ENCODE data around the gene BTBD2. TPM values are rescaled to one million over a fixed set of nuclear protein-coding genes. Genes with fewer than 3 reads are reported as not detected.
A peak's percentile ranks its signal among the peaks of the same experiment; 100 is the strongest.

The BTBD2 gene
- total and polyA plus RNA-seq, 2 of the 8 experiments (the other 6 are each of a cell fraction or from before 2014, with no cell fraction given): 91.7 to 92.3 TPM

- H2BK20ac ChIP-seq (ENCODE audit: low read length): no peak overlapping the region
- H3K4me2 ChIP-seq (ENCODE audit: insufficient read depth in 1 of 2, low read depth in 2 of 2, low read length in 2 of 2): peak overlapping the region; percentile 29 to 72; a peak in 1 of 4 replicates
- 0 out of 2 replicates have a peak overlapping the region, but pooled peaks have one; percentile 72 for H2BK15ac ChIP-seq (ENCODE audit: low read length)
- no peaks in the 10 kb centered on the region for H3K23me2 ChIP-seq (ENCODE audit: low read depth, low read length)
- no peak overlapping the region for H2AFZ ChIP-seq (ENCODE audit: low read length)
- peak overlapping the region; percentile 96; the same call in 1 of the 2 replicates for H4K8ac ChIP-seq (ENCODE audit: extremely low read depth, insufficient read depth, low read length)
- H3K4ac ChIP-seq (replicated peaks; ENCODE audit: insufficient read length, low read depth, low read length): peak overlapping the region; percentile 96
- no peak overlapping the region; the same call in 1 of the 2 replicates for H2AK5ac ChIP-seq (ENCODE audit: low read depth, low read length)
- H4K20me1 ChIP-seq (replicated peaks in 1 of 2; ENCODE audit: control insufficient read depth in 1 of 2, insufficient read depth in 2 of 2, low read length in 2 of 2): peaks cover 3 to 30% of the 10 kb centered on the region in 2 experiments
- ChIA-PET CTCF (ENCODE audit: partially characterized antibody) (interaction anchor here (0.9 to 1.3 kb wide), 2 partner anchors 10 to 13 kb away, joined by 3 to 7 read pairs; no protein-coding TSS in a partner anchor), POLR2A (ENCODE audit: partially characterized antibody) (interaction anchor here (22.2 to 27.5 kb wide), 2 partner anchors 9 to 10 kb away, joined by 524 read pairs; partner anchors contain the start of gene MKNK2)
- peak overlapping the region in 2 of 4 experiments; percentile 58 to 74; a peak in 2 of 7 replicates for H3K9ac ChIP-seq (replicated peaks in 1 of 4; ENCODE audit: extremely low read depth in 1 of 4, low read depth in 3 of 4, low read length in 3 of 4)
- peaks cover 0 to 5% of the 10 kb centered on the region in 2 experiments; a peak in 1 of 4 replicates for H3K79me2 ChIP-seq (ENCODE audit: control insufficient read depth in 1 of 2, insufficient read depth in 2 of 2, low read length in 2 of 2)
- H3K56ac ChIP-seq (replicated peaks; ENCODE audit: insufficient read length, low read depth, low read length): peak overlapping the region; percentile 25
- TF ChIP-seq SP4 (IDR thresholded peaks at IDR 0.05; ENCODE audit: low read length): no peak
- TF ChIP-seq CBX8 (IDR thresholded peaks at IDR 0.05; ENCODE audit: borderline replicate concordance, low read depth, low read length): no peak
- no peak for TF ChIP-seq POLR2AphosphoS5 (IDR thresholded peaks at IDR 0.05; ENCODE audit: low read depth, low read length)
- TF ChIP-seq ZNF274 (IDR thresholded peaks at IDR 0.05; ENCODE audit: borderline replicate concordance, extremely low read depth, low read length): no peak
- no peak for TF ChIP-seq PHF8 (conservative IDR thresholded peaks at IDR 0.05; ENCODE audit: low read depth, low read length)
- no peak for TF ChIP-seq SIRT6 (IDR thresholded peaks at IDR 0.05; ENCODE audit: low read length)
- no peak for TF ChIP-seq GTF2F1 (IDR thresholded peaks at IDR 0.05; ENCODE audit: borderline replicate concordance, low read depth, low read length)
- TF ChIP-seq SUZ12 (IDR thresholded peaks at IDR 0.05; ENCODE audit: low read length): no peak
- no peak for TF ChIP-seq TBP (IDR thresholded peaks at IDR 0.05; ENCODE audit: low read depth, low read length)
- FAIRE-seq (no peak), DNase-seq (ENCODE audit: low read depth in 1 of 2, low spot score in 2 of 2) (no peak)
- 0 out of 2 replicates have a peak overlapping the region, but pooled peaks have one; percentile 32 for H3K18ac ChIP-seq (ENCODE audit: extremely low read depth, low read length)
- H3K79me1 ChIP-seq (ENCODE audit: low read depth, low read length): peaks cover 7% of the 10 kb centered on the region
- H2BK120ac ChIP-seq (replicated peaks; ENCODE audit: low read depth, low read length): no peak overlapping the region
- no peaks in the 10 kb centered on the region for H3K27me3 ChIP-seq (replicated peaks in 1 of 4; ENCODE audit: control insufficient read depth in 3 of 4, extremely low read depth in 1 of 4, insufficient read depth in 3 of 4, low read length in 3 of 4)
- 100% methylated on average over 5 of the region's 6 CpGs; no CpG with 5 or more reads in 1 of the 2 experiments for WGBS, 2 experiments (ENCODE audit: extremely low coverage in 1 of 2, insufficient coverage in 1 of 2, insufficient read length in 1 of 2, insufficient replicate concordance in 2 of 2, low coverage in 1 of 2, low lambda C conversion rate in 2 of 2, missing lambda C conversion rate in 1 of 2)
- 0 out of 4 replicates have a peak, but pooled peaks cover 0 to under 1% of the 10 kb centered on the region in 2 experiments for H3K9me3 ChIP-seq (ENCODE audit: insufficient read depth in 2 of 2, low read depth in 1 of 2, low read length in 1 of 2)
- H2BK12ac ChIP-seq (ENCODE audit: low read depth, low read length): 0 out of 2 replicates have a peak overlapping the region, but pooled peaks have one; percentile 60
- peak overlapping the region; percentile 88 for H2BK5ac ChIP-seq (ENCODE audit: low read depth, low read length)
- H3K4me1 ChIP-seq (replicated peaks in 1 of 4; ENCODE audit: control insufficient read depth in 3 of 4, insufficient read depth in 4 of 4, low read length in 3 of 4): peaks cover 0 to 19% (median 14%) of the 10 kb centered on the region in 4 experiments; a peak in 5 of 7 replicates
- H3K23ac ChIP-seq (ENCODE audit: insufficient read length): no peak overlapping the region
- peaks cover 7 to 44% (median 29%) of the 10 kb centered on the region in 4 experiments for H3K36me3 ChIP-seq (ENCODE audit: control insufficient read depth in 2 of 4, insufficient read depth in 4 of 4, low read length in 3 of 4)
- H4K5ac ChIP-seq (ENCODE audit: insufficient read length, low read depth, low read length): peak overlapping the region; percentile 48
- H3K27ac ChIP-seq (ENCODE audit: low read depth, low read length): peak overlapping the region; percentile 93
- H3K4me3 ChIP-seq (ENCODE audit: extremely low read depth in 1 of 4, insufficient read depth in 2 of 4, low read depth in 3 of 4, low read length in 4 of 4): peak overlapping the region in 2 of 4 experiments; percentile 10 to 50; a peak in 3 of 8 replicates
- peak overlapping the region; percentile 80 for H4K91ac ChIP-seq (replicated peaks; ENCODE audit: insufficient read length, low read length)
- no peak overlapping the region for H3K14ac ChIP-seq (ENCODE audit: insufficient read length)
Observed at GRCh38 chr19:2041433-2041682, 25.8 kb upstream of the BTBD2 start.
